Chondrocyte (in vitro differentiated cells): ENCODE measurements around the gene TUBB4A. TPM values are rescaled to one million over a fixed set of nuclear protein-coding genes. Genes with fewer than 3 reads are reported as not detected.

Experiments
- DNase-seq: peaks from one replicate; pipeline ENCODE4 v3.0.0; 2021; ENCODE audit warnings: mixed read lengths, low spot score
- H3K27ac Mint-ChIP-seq: one replicate; pipeline ENCODE4 v1.8.0; 2021; ENCODE audit warnings: mild to moderate bottlenecking, moderate library complexity, mixed read lengths; ENCODE audit not compliant: unreplicated experiment
- H3K27me3 Mint-ChIP-seq: 2 replicates; pipeline ENCODE4 v1.8.0; 2021; ENCODE audit warnings: low read depth, mixed read lengths
- H3K36me3 Mint-ChIP-seq: 2 replicates; pipeline ENCODE4 v1.8.0; 2021; ENCODE audit warnings: low read depth, mixed read lengths
- H3K4me1 Mint-ChIP-seq: 2 replicates; pipeline ENCODE4 v1.8.0; 2021; ENCODE audit warnings: low read depth, mild to moderate bottlenecking, mixed read lengths
- H3K4me3 Mint-ChIP-seq: one replicate; pipeline ENCODE4 v1.8.0; 2021; ENCODE audit warnings: mild to moderate bottlenecking, moderate library complexity, mixed read lengths; ENCODE audit not compliant: unreplicated experiment
- H3K9me3 Mint-ChIP-seq: 2 replicates; pipeline ENCODE4 v1.8.0; 2021; ENCODE audit warnings: low read depth, mixed read lengths
- total RNA-seq: library from RNA; stranded (reverse); gene quantifications from 3 replicates; pipeline ENCODE4 v1.2.1, GENCODE V29; 2021
- TF ChIP-seq, protein P1 (sequence below): fragments of 200-600 bp; sonication (generic); IDR thresholded peaks from 2 replicates; pipeline ENCODE4 v1.5.0; 2021; ENCODE audit warnings: antibody characterized with exemption, mild to moderate bottlenecking, moderate library complexity

Gene TUBB4A
- total RNA-seq, 1 donor from 2014 or later, result 0.70 TPM

DNA sequence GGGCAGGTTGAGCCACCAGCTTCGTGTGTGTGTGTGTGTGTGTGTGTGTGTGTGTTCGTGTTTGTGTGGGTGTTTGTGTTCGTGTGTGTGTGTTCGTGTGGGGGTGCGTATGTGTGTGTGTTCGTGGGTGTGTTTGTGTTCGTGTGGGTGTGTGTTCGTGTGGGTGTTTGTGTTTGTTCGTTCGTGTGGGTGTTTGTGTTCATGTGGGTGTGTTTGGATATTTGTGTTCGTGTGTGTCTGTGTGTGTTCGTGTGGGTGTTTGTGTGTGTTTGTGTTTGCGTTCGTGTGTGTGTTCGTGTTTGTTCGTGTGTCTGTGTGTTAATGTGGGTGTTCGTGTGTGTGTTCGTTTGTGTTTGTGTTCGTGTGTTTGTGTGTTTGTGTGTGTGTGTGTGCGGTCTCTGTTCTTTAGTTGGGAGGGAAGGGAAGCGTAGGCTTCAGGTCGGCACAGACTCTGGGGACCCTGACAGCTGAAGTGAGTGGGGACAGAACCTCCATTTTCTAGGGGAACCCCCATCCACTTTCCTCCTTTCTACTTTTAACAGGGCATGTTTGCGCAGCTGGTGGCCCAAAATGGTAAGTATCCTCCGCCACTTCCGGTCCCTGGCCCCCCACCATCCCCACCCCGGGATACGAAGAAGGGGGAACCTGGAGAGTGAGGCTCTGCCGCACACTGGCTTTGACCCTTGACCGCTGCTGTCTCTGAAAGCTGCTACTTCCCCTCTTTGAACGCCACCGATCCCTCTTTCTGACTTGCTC is 30.3 kb upstream of the TUBB4A start:
- H3K36me3 Mint-ChIP-seq, result peaks cover 6% of the 10 kb centered on the region
- TF ChIP-seq, protein P1, sequence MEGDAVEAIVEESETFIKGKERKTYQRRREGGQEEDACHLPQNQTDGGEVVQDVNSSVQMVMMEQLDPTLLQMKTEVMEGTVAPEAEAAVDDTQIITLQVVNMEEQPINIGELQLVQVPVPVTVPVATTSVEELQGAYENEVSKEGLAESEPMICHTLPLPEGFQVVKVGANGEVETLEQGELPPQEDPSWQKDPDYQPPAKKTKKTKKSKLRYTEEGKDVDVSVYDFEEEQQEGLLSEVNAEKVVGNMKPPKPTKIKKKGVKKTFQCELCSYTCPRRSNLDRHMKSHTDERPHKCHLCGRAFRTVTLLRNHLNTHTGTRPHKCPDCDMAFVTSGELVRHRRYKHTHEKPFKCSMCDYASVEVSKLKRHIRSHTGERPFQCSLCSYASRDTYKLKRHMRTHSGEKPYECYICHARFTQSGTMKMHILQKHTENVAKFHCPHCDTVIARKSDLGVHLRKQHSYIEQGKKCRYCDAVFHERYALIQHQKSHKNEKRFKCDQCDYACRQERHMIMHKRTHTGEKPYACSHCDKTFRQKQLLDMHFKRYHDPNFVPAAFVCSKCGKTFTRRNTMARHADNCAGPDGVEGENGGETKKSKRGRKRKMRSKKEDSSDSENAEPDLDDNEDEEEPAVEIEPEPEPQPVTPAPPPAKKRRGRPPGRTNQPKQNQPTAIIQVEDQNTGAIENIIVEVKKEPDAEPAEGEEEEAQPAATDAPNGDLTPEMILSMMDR, result no peak

DNA sequence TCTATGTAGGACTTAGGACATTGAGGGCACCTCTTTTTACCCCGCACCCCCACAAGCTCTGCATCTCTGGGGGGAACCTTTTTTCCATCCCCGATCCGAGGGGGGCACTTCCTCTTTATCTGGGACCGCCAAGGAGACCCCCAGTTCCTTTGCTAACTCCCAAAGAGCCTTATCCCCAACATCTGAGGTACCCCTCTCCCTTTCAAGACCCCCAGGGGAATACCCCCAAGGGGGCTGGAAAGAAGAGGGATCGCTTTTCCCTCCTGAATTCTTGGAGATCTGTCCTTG is 29.8 kb upstream of the TUBB4A start:
- TF ChIP-seq, protein P1, result no peak
- peaks cover 7% of the 10 kb centered on the region for H3K27me3 Mint-ChIP-seq
- H3K27ac Mint-ChIP-seq, result peak overlapping the region; percentile 71
- H3K9me3 Mint-ChIP-seq, result no peaks in the 10 kb centered on the region
- peak overlapping the region; percentile 95 for H3K4me3 Mint-ChIP-seq
- H3K36me3 Mint-ChIP-seq, result peaks cover 6% of the 10 kb centered on the region
- peaks cover 34% of the 10 kb centered on the region for H3K4me1 Mint-ChIP-seq
- DNase-seq, result no peak

More for the DNA sequence above, 30.3 kb upstream of the TUBB4A start:
- Mint-ChIP-seq H3K4me1 (peaks cover 34% of the 10 kb centered on the region), H3K4me3 (peak overlapping the region; percentile 95), H3K9me3 (no peaks in the 10 kb centered on the region), H3K27me3 (peaks cover 7% of the 10 kb centered on the region), H3K27ac (no peak overlapping the region)
- no peak for DNase-seq

DNA sequence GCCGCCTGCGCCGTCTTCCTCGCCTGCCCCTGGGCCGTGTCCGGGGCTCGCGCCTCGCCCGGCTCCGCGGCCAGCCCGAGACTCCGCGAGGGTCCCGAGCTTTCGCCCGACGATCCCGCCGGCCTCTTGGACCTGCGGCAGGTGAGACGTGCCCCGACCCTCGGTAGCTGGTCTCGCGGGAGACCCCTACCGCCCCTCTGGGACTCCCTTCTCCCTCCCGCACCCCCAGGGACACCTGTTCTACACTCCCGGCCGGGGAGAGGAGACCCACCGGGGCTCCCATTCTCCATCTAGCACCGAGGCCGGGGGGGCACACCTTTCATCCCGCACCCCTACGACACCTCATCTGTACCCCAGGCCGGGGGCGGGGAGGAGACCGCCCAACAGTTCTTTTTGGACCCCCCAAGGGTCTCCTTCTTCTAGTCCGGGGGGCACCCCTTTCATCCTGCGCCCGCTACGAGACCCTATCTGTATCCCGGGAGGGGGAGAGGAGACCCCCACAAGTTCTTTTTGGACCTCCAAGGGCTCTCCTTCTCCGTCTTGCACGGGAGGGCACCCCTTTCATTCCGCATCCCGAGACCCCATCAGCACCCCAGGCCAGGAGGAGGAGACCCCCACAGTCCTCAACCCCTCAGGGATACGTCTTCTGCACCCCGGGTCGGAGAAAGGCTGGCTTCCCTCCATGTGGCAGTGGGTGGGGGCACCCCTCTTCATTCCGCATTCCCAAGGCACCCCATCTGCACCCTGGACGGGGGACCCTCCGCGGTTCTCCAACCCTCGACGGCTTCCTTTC is 29.2 kb upstream of the TUBB4A start:
- Mint-ChIP-seq H3K27ac (peak overlapping the region; percentile 71), H3K4me3 (peak overlapping the region; percentile 95), H3K27me3 (peaks cover 7% of the 10 kb centered on the region), H3K4me1 (peaks cover 34% of the 10 kb centered on the region), H3K36me3 (peaks cover 6% of the 10 kb centered on the region), H3K9me3 (no peaks in the 10 kb centered on the region)
- DNase-seq, result no peak
- TF ChIP-seq, protein P1, result no peak

DNA sequence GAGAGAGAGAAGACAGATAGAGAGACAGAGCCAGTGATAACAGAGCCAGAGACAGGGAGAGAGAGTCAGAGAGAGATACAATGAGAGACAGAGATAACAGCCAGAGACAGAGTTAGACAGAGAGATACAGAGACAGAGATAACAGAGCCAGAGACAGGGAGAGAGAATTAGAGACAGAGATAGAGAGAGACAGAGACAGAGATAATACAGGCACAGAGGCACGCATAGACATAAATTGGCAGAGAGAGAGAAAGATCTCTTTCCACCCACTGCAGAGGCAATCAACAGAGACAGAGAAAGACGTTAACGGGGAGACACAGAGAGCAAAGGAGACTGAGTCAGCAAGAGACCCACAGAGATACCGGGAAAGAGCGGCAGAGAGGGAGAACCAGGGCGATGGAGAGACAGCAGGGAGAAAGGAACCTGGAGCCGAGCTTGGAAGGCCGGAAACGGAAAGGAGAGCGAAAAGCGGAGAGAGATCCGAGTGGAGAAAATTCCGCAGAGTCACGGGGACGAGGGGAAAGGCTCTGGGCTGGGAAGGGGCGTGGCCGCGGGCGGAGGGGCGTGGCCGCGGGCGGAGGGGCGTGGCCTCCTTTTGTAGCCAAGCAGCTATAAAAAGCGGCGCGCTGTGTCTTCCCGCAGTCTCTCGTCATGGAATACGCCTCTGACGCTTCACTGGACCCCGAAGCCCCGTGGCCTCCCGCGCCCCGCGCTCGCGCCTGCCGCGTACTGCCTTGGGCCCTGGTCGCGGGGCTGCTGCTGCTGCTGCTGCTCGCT is 28.5 kb upstream of the TUBB4A start, which contains the start of gene TNFSF9:
TSS of gene TNFSF9 (plus strand) at position 641 of the 777 bp plus-strand sequence. CDS start at position 652, 11 bp downstream.
- peak; percentile 94 for DNase-seq
- TF ChIP-seq, protein P1, result no peak
- peak within 1 kb of the TSS; percentile 95 for H3K4me3 Mint-ChIP-seq
- H3K9me3 Mint-ChIP-seq, result no peaks in the 10 kb centered on the region
- H3K27me3 Mint-ChIP-seq, result peaks cover 7% of the 10 kb centered on the region
- peaks cover 1% of the 10 kb centered on the region for H3K36me3 Mint-ChIP-seq
- peaks cover 34% of the 10 kb centered on the region for H3K4me1 Mint-ChIP-seq
- H3K27ac Mint-ChIP-seq, result peak within 1 kb of the TSS; percentile 97

DNA sequence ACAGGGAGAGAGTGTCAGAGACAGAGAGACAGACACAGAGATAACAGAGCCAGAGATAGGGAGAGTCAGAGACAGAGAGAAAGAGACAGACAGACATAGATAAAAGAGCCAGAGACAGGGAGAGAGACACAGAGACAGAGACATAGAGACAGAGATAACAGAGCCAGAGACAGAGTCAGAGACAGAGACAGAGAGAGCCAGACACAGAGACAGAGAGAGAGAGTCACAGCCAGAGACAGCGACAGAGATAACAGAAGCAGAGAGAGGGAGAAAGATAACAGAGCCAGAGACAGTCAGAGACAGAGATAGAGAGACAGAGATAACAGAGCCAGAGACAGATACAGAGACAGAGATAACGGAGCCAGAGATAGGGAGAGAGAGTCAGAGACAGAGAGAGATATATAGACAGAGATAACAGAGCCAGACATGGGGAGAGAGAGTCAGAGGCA is 27.9 kb upstream of the TUBB4A start:
- no peak for DNase-seq
- Mint-ChIP-seq H3K36me3 (peaks cover under 1% of the 10 kb centered on the region), H3K9me3 (no peaks in the 10 kb centered on the region), H3K27me3 (peaks cover 7% of the 10 kb centered on the region), H3K27ac (peak overlapping the region; percentile 97), H3K4me3 (peak overlapping the region; percentile 95), H3K4me1 (peaks cover 34% of the 10 kb centered on the region)
- TF ChIP-seq, protein P1, result no peak
